Fibroblast of lung (primary cell): Measurements from ENCODE around the gene MMRN1. TPM values are rescaled to one million over a fixed set of nuclear protein-coding genes. Genes with fewer than 3 reads are reported as not detected.

ENCODE experiments used
- DNase-seq, 2 donors: peaks; one replicate each; pipeline versions ENCODE4 v3.0.0 to v3.0.0-alpha.2; 2010; ENCODE audit warnings: low read depth in 2 of 2
- H2AFZ ChIP-seq: 2 replicates; pipeline ENCODE4 v1.5.1; 2012; ENCODE audit warnings: low read length, control low read depth, inconsistent platforms
- H3K27ac ChIP-seq: 2 replicates; pipeline ENCODE4 v1.5.1; 2011; ENCODE audit warnings: low read length, control low read depth; ENCODE audit not compliant: insufficient read depth
- H3K27me3 ChIP-seq: 2 replicates; pipeline ENCODE4 v1.5.1; 2011; ENCODE audit warnings: mild to moderate bottlenecking, low read length; ENCODE audit not compliant: control insufficient read depth, insufficient read depth
- H3K36me3 ChIP-seq: 2 replicates; pipeline ENCODE4 v1.5.1; 2011; ENCODE audit warnings: low read length; ENCODE audit not compliant: control insufficient read depth, insufficient read depth
- H3K4me1 ChIP-seq: 2 replicates; pipeline ENCODE4 v1.5.1; 2011; ENCODE audit warnings: low read length; ENCODE audit not compliant: control insufficient read depth, insufficient read depth; ENCODE audit errors: extremely low read depth
- H3K4me2 ChIP-seq: 2 replicates; pipeline ENCODE4 v1.5.1; 2011; ENCODE audit warnings: low read length, control low read depth; ENCODE audit not compliant: insufficient read depth; ENCODE audit errors: extremely low read depth
- H3K4me3 ChIP-seq, 4 experiments: fragments of 200-600 bp in 1 of 4; sonication (generic) in 1 of 4; replicated peaks in 1 of 4; 2 replicates each; pipeline ENCODE4 v1.5.1; 2011 to 2016; ENCODE audit warnings: low read length in 4 of 4, low read depth in 3 of 4, mild to moderate bottlenecking in 3 of 4, control low read depth in 2 of 4, inconsistent platforms in 1 of 4, mixed read lengths in 1 of 4; ENCODE audit not compliant: insufficient read depth in 1 of 4; ENCODE audit errors: control extremely low read depth in 1 of 4
- H3K79me2 ChIP-seq: 2 replicates; pipeline ENCODE4 v1.5.1; 2012; ENCODE audit warnings: mild to moderate bottlenecking, low read length, inconsistent platforms; ENCODE audit not compliant: control insufficient read depth, insufficient read depth
- H3K9ac ChIP-seq: 2 replicates; pipeline ENCODE4 v1.5.1; 2011; ENCODE audit warnings: mild to moderate bottlenecking, low read length, control low read depth; ENCODE audit not compliant: insufficient read depth
- H3K9me3 ChIP-seq: 2 replicates; pipeline ENCODE4 v1.5.1; 2012; ENCODE audit warnings: low read depth, low read length; ENCODE audit not compliant: control insufficient read depth, insufficient read depth
- H4K20me1 ChIP-seq: 2 replicates; pipeline ENCODE4 v1.5.1; 2011; ENCODE audit warnings: low read length; ENCODE audit not compliant: control insufficient read depth, insufficient read depth; ENCODE audit errors: extremely low read depth
- EZH2 ChIP-seq: IDR thresholded peaks from 2 replicates; pipeline ENCODE4 v1.5.1; 2012; ENCODE audit warnings: low read length, control low read depth, mild to moderate bottlenecking; ENCODE audit errors: missing control alignments
- polyA plus RNA-seq, 2 donors: library from polyadenylated mRNA; depleted of rRNA in 1 of 2; stranded (reverse) in 1 of 2; unstranded in 1 of 2; fragments of >200 nt; gene quantifications; 2 replicates each; pipeline ENCODE4 v1.2.1, GENCODE V29; 2011 to 2012; ENCODE audit warnings: missing spikeins in 1 of 2
- total RNA-seq: library from RNA; depleted of rRNA; stranded (reverse); fragments of >200 nt; gene quantifications from 2 replicates; pipeline ENCODE4 v1.2.1, GENCODE V29; 2014
- TF ChIP-seq, protein P1 (sequence below), 2 donors: IDR thresholded peaks in 1 of 2; conservative IDR thresholded peaks in 1 of 2; 1 replicate in 1 of 2; 2 replicates in 1 of 2; pipeline ENCODE4 v1.5.1; 2011 to 2012; ENCODE audit warnings: low read length in 2 of 2, control low read depth in 1 of 2, inconsistent platforms in 1 of 2, low read depth in 1 of 2, mild to moderate bottlenecking in 1 of 2

MMRN1 gene
- total and polyA plus RNA-seq, 2 donors (not counting 1 experiment from before 2014, with no cell fraction given) = under 0.01 TPM; not detected in 1

DNA sequence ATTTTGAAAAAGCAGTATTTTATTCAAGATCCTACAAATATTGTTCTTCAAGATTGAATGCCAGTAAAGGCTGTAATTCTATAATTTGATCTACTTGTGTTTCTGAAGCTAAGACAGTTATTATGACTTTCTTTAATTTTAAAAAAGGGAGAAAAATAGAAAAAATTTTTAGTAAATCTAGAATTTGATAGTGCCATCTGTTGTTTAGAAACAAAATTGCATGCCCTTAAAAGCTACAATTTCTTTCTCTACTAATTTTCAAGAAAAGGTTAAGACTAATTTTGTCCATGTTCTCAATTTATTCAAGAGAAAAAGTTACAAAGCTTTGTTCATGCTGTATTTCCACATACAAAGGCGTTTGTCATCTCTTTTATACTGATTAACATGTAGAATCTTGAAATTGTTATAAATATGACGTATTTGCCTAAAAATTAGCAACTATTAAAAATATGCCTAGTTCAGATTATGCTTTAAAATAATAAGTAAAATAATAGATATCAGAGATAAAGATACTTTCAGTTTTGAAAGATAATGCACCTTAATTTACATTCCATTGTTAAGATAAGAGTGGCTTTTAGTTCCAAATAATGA, 25.6 kb upstream of the MMRN1 start:
- Histone ChIP-seq H3K79me2 (no peaks in the 10 kb centered on the region), H4K20me1 (no peaks in the 10 kb centered on the region), H3K27me3 (no peaks in the 10 kb centered on the region), H3K9me3 (no peaks in the 10 kb centered on the region), H3K4me2 (no peak overlapping the region), H3K4me3 (no peak overlapping the region), H2AFZ (no peak overlapping the region), H3K36me3 (no peaks in the 10 kb centered on the region), H3K4me1 (no peaks in the 10 kb centered on the region), H3K27ac (no peak overlapping the region), H3K9ac (no peak overlapping the region)
- TF ChIP-seq, protein P1, sequence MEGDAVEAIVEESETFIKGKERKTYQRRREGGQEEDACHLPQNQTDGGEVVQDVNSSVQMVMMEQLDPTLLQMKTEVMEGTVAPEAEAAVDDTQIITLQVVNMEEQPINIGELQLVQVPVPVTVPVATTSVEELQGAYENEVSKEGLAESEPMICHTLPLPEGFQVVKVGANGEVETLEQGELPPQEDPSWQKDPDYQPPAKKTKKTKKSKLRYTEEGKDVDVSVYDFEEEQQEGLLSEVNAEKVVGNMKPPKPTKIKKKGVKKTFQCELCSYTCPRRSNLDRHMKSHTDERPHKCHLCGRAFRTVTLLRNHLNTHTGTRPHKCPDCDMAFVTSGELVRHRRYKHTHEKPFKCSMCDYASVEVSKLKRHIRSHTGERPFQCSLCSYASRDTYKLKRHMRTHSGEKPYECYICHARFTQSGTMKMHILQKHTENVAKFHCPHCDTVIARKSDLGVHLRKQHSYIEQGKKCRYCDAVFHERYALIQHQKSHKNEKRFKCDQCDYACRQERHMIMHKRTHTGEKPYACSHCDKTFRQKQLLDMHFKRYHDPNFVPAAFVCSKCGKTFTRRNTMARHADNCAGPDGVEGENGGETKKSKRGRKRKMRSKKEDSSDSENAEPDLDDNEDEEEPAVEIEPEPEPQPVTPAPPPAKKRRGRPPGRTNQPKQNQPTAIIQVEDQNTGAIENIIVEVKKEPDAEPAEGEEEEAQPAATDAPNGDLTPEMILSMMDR (conservative IDR thresholded peaks at IDR 0.05 in 1 of 2, IDR thresholded peaks at IDR 0.05 in 1 of 2; ENCODE audit: low read depth in 1 of 2, low read length in 2 of 2) = peak in 1 of 2 donors; percentile 41
- no peak for TF ChIP-seq EZH2
- DNase-seq = peak in 1 of 2 donors; percentile 43

DNA sequence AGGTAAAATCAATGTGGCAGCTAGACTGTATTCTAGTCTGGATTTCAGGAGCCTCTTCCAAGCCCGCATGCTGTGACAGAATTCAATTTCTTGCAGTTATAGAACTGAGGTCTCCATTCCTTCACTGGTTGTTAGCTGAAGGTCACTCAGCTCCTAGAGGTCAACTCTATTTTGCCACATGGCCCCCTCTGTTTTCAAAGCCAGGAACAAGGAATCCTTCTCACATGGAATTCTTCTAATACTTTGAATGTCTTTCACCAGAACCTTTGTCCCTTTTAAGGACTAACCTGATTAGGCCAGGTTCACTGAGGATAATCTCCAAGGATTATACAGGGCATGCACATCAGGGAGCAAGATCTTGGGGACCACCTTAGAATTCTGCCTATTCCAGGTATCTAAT, 23.4 kb upstream of the MMRN1 start:
- Histone ChIP-seq H3K9me3 (no peaks in the 10 kb centered on the region), H2AFZ (no peak overlapping the region), H3K36me3 (no peaks in the 10 kb centered on the region), H3K4me2 (no peak overlapping the region), H3K27me3 (no peaks in the 10 kb centered on the region), H4K20me1 (no peaks in the 10 kb centered on the region), H3K9ac (no peak overlapping the region), H3K79me2 (no peaks in the 10 kb centered on the region), H3K4me3 (no peak overlapping the region), H3K4me1 (no peaks in the 10 kb centered on the region), H3K27ac (no peak overlapping the region)
- no peak for DNase-seq
- TF ChIP-seq EZH2 = no peak
- TF ChIP-seq, protein P1 (conservative IDR thresholded peaks at IDR 0.05 in 1 of 2, IDR thresholded peaks at IDR 0.05 in 1 of 2; ENCODE audit: low read depth in 1 of 2, low read length in 2 of 2) = no peak

DNA sequence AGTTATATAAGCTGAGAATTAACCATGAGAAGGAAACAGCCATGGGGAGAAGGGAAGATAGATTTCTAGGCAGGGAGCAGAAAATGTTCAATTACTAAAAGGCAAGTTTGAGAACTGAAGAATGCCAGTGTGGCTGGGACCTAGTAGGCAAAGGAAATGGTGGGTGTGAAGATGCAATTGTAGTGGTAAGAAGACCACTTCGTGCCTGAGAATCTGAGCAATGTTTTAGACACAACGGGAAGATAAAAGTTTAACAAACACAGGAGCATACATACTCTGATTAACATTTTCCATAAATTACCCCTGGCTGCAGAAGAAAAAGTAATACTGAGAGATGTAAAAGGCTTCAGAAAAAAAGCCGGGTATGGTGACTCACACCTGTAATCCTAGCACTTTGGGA, 18.1 kb upstream of the MMRN1 start:
- Histone ChIP-seq H3K27me3 (no peaks in the 10 kb centered on the region), H2AFZ (no peak overlapping the region), H4K20me1 (no peaks in the 10 kb centered on the region), H3K4me2 (no peak overlapping the region), H3K4me1 (no peaks in the 10 kb centered on the region), H3K9ac (no peak overlapping the region), H3K9me3 (no peaks in the 10 kb centered on the region), H3K4me3 (no peak overlapping the region), H3K27ac (no peak overlapping the region), H3K36me3 (no peaks in the 10 kb centered on the region), H3K79me2 (no peaks in the 10 kb centered on the region)
- no peak for DNase-seq
- no peak for TF ChIP-seq EZH2
- TF ChIP-seq, protein P1 (conservative IDR thresholded peaks at IDR 0.05 in 1 of 2, IDR thresholded peaks at IDR 0.05 in 1 of 2; ENCODE audit: low read depth in 1 of 2, low read length in 2 of 2) = no peak
